Activated CD4-positive, alpha-beta T cell treated with anti-CD3 and anti-CD28 coated beads for 48 hours (primary cell): ENCODE results near the gene ASB17.
"Not testable (repeated sequence)": the region's sequence is repeated elsewhere in the genome, so short reads cannot be mapped to it uniquely, and the experiment has no call there.

ENCODE experiments used
- DNase-seq: peaks from one replicate; pipeline ENCODE4 v3.0.0-alpha.2; 2020

Gene ASB17, protein sequence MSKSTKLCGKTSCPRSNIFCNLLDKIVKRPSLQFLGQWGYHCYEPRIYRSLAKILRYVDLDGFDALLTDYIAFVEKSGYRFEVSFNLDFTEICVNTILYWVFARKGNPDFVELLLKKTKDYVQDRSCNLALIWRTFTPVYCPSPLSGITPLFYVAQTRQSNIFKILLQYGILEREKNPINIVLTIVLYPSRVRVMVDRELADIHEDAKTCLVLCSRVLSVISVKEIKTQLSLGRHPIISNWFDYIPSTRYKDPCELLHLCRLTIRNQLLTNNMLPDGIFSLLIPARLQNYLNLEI

DNA sequence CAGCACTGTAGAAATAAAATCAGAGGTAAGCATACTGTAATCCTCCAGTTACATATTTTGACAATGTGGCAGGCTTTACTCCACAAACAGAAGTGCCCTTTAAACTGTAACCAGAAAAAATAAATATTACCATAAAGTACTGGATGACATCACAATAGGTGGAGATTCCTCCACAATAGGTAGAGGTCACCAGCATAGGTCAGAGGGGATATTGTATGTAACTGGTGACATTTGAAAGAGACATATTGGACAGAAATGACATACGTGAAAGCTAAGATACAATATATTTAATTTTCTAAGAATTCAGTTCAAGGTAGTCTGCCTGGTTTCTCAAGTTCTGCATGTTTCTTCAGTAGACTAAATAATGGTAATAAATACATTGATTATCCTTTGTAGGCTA is at the start of gene ASB17:
TSS of gene ASB17 (minus strand) at position 101 of the 400 bp plus-strand sequence. CDS start 113 bp downstream, outside the sequence.
- DNase-seq: no peak

DNA sequence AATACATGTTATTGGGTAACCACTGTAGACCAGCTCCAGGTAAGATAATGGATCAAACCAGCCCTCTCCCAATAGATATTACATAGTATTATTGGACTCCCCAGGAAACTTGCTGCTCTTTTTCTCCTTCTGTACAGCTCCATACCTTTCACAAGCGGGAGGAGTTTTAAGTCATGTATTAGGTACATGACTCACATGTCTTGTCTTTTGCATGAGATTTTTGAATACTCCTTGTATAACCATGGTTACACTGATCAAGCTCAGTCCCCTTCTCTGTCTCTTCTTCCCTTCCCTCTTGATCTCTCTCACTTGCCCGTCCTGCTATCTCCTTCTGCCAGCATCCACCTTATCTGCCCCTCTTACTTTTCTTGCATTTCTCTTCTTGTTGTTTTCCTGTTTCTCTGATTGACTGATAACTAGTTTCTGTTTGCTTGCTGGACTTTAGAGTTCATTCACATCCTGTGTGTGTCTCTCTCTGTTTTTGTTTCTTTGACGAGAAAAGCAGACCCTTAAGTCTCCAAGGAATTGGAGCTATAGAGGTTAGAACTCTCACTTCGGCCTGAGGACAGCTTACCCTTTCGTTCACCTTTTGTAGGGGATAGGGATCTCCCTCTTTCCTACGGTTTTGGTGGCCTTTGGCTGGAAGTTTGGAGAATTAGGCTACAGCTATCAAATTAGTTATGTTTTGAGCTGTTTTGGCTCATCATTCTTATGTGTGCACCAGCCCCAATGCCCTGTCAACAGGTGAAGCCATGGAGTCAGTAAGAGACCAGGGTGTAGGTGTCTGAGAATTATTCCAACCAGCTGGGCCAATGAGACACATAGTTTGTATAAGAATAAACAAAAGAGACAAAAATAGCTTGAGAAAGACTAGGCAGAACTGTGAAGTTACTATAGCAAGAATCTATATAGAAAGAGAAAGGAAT is 49.0 kb upstream of the ASB17 start:
- DNase-seq: no peak

- DNase-seq: no peak
Measured at GRCh38 chr1:75970631-75971030, 38.4 kb upstream of the ASB17 start.

DNA sequence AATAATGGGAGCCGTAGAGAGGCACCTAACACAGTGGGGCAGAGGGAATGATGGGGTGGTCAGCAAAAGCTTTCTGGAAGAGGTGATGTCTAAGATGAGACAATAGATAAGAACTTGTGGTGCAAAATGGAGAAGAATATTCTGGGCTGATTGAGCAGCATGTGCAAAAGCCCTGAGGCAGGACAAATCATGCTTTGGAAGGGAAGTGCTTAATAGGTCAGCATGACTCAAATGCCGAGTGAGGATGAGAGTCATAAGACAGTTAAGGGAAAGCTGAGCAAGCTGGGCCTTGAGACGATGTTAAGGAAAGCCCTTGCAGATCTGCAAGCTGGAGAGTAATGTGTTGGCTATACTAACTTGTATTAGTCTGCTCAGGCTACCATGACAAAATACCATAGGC is 37.3 kb upstream of the ASB17 start:
- DNase-seq: no peak

DNA sequence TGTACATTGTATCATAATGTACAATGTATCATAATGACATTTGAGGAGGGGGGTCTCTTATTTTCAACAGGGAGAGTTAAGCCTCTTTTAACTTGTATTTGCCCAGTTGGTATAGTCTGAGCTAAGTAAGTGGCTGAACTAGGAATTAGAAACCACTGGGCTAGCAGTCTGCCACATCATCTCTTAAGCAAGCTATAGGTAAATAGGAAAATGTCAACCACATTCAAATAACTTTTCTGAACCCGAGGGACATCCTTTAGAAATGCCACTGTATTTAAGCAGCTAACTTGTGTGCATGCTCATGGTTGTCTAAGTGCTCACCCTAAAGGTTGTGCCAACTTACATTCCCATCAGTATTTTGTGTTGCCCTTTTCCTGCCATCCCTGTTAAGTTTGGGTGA is 35.5 kb upstream of the ASB17 start:
- DNase-seq: no peak

GRCh38 chr1:75964760-75965408 is 32.7 kb upstream of the ASB17 start:
- no peak for DNase-seq

DNA sequence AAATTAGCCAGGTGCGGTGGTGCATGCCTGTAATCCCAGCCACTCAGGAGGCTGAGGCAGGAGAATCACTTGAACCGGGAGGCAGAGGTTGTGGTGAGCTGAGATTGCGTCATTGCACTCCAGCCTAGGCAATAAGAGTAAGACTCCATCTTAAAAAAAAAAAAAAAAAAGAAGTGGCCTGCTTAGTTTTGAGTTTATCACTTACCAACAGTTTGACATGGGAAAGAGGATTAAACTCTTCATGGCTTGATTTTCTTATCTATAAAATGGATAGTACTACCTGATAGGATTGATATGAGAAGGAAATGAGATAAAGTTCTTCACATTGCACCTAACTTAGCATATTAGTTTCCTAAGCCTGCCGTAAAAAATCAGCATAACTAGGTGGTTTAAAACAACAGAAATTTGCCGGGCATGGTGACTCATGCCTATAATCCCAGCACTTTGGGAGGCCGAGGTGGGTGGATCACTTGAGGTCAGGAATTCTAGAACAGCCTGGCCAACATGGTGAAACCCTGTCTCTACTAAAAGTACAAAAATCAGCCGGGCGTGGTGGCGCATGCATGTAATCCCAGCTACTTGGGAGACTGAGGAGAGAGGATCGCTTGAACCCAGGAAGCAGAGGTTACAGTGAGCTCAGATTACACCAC is 32.0 kb upstream of the ASB17 start:
- DNase-seq: not testable (repeated sequence)

GRCh38 chr1:75954586-75954985 is 22.4 kb upstream of the ASB17 start:
- no peak for DNase-seq

GRCh38 chr1:75953461-75953860 is 21.3 kb upstream of the ASB17 start:
- DNase-seq: no peak

GRCh38 chr1:75952016-75952415 is 19.8 kb upstream of the ASB17 start:
- no peak for DNase-seq

- DNase-seq: no peak
Measured at GRCh38 chr1:75950176-75950575, 18.0 kb upstream of the ASB17 start.

- not testable (repeated sequence) for DNase-seq
Measured at GRCh38 chr1:75943037-75943436, 10.8 kb upstream of the ASB17 start.

GRCh38 chr1:75937034-75937433 is 4.8 kb upstream of the ASB17 start:
- DNase-seq: no peak

- DNase-seq: no peak
Measured at GRCh38 chr1:75922698-75923097, 9.5 kb downstream of the ASB17 start.

- no peak for DNase-seq
Measured at GRCh38 chr1:75916834-75917233, 15.4 kb downstream of the ASB17 start.

DNA sequence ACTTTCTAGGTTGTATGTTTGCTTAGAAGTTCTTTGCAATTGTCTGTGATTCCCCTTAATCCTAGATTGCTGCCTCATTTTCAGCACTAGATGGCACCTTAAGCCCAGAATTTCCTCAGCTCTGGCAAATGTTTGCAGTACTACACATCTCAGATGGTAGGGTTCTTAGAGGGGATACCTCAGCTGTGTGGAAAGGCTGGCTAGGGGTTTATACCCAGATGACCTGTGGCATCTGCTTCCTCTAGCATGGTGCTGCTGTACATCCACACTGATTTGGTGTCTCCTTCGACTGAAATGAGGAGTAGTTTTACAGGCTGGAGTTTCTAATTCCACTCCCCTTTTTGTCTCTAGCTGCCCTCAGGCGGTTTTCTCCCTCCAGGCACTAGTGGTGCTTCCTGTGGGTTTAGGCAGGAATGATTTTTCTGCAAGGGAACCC is 23.5 kb downstream of the ASB17 start:
- DNase-seq: no peak

GRCh38 chr1:75901371-75901770 is 30.8 kb downstream of the ASB17 start:
- DNase-seq: no peak

DNA sequence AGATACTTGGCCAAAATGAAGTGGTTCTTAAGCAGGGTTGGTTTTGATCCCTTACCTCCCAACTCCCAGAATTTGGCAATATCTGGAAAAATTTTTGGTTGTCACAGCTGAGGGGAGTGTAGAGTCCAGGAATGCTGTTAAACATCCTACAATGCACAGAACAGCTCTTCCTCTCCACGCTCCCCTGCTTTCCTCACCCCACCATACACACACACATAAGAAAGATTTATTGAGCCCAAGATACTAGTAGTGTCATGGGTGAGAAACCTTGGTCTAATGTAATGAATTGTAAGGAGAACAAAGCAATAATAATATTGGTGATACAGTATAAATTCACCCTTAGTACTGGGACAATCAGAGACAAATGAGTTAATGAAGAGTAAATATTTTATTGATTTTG is 47.8 kb downstream of the ASB17 start:
- no peak for DNase-seq

DNA sequence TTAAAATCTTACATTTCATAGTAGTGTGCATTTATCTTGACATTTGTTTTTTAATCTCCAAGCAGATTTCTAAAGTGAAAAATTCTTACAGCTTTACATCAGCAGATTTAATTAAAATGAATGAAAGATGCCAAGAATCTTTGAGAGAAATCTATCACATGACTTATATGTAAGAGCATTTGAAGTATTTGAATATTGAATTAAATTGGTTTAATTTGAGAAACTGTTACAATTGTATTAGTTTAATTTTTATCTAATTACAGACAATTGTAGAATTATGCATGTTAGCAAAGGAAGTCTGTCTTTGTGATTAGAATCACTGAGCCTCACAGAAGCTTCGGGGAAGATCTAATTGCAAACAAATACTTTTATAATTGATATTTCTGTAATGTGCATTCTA is 52.2 kb downstream of the ASB17 start:
- DNase-seq: no peak

- no peak for DNase-seq
Measured at GRCh38 chr1:75870951-75871350, 61.3 kb downstream of the ASB17 start.
